ENCODE results near the gene KRTAP23-1.

The KRTAP23-1 gene, protein sequence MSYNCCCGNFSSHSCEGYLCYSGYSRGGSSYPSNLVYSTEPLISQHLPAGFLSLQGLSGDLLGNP

DNA sequence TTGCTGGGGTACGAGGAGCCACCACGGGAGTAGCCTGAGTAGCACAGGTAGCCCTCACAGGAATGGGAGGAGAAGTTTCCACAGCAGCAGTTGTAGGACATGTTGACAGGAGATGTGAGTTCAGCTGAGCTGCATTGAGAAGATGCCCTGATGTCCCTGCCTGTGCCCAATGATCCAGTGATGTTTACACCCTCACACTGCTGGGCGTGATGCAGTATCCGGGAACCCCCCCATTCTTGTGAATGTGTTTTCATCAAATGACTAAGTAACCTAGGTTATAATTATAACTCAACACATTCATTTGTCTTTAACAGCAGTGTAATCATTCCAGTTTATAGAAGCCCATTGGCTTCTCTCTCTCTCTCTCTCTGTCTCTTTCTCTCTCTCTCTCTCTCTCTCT, at the start of gene KRTAP23-1:
TSS of gene KRTAP23-1 (minus strand) at position 101 of the 400 bp plus-strand sequence. CDS start at position 101, 0 bp downstream.
- DNase-seq (ENCODE audit: low read depth): no peak

DNA sequence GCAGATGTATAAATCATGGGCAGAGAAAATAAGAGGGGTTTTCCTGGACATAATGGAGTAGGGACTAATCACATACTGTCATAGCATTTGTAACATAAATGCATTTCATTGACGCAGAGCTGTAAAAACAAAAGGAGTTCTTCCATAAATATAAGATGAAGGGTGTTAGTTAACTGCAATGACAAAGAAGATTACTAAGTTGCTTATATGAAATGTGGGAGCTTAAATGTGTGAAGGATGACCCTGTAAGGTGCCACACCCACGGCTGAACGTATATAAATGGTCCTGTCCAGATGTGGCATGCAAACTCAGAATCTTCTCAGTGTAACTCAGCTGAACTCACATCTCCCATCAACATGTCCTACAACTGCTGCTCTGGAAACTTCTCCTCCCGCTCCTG, 47.3 kb upstream of the KRTAP23-1 start, which contains the start of gene KRTAP13-1:
TSS of gene KRTAP13-1 (plus strand) at position 301 of the 400 bp plus-strand sequence. CDS start at position 357, 56 bp downstream.
- DNase-seq (ENCODE audit: low read depth): no peak

DNA sequence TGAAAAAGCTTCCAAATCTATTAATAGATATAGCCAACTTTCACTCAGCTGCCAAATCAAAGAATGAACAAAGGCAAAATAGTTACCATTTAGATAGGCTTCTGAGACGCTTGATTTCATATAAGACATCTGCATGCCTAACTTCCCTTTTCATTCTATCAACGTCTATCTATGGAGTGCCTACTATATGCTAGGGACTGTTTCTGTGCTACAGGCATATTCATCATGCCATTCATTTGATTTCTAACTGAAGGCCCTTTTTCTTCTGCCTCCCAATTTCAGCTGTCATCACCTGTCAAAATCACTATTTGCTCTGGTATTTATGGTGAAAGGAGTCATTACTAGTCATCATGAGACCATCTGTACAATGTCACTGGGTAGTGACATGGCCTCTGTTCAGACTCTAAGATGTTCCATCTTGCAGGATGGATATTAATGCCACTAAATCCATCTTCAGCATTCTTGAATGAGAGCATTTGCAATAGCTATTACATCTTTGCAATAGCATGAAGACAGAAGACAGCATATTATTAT, 43.2 kb upstream of the KRTAP23-1 start:
- DNase-seq (ENCODE audit: low read depth): no peak

DNA sequence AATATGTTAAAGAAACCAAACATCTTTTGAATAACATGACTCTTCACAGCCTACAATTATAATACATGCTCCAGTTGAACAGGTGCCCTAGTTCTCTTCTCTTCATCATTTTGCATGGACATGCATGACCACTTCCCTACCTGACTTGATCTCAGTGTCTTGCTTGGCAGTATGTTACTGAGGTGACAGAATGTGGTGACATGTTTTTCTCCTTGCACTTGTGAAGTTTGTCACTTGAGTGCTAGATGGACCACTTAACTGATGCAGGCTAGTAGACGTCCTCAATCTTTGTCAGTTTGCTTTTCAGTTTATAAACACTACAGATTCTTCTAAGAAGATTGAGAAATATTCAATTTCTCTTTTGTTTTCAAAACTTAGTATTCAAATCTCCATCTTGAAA, 33.8 kb upstream of the KRTAP23-1 start:
- no peak for DNase-seq (ENCODE audit: low read depth)

DNA sequence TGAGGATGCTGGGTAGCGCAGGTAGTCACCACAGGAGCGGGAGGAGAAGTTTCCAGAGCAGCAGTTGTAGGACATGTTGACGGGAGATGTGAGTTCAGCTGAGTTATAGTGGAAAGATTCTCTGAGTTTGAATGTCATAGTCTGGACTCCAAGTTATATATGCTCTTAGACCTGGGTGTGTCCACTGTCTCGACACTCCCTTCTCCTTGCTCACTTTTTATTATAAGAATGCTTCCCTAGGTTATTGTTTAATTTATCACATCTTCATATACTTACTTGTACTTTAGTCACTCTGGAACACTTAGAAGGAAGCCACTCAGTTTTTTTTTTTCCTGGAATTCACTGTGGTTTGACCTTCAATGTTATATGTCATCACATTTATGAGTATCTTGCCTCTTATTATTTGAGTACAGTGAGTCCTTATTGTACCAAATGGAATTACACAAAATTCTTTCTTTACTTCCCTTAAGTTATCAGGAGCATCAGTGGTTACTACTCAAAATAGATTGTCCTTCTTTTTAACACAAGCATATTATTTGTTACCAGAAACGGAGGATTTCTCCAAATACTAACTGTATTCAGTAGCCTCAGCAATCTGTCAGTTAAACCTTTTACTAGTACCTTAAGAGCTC, 23.8 kb upstream of the KRTAP23-1 start, which contains the start of gene KRTAP13-2:
TSS of gene KRTAP13-2 (minus strand) at position 133 of the 632 bp plus-strand sequence. CDS start at position 75, 58 bp downstream.
- DNase-seq (ENCODE audit: low read depth): no peak

DNA sequence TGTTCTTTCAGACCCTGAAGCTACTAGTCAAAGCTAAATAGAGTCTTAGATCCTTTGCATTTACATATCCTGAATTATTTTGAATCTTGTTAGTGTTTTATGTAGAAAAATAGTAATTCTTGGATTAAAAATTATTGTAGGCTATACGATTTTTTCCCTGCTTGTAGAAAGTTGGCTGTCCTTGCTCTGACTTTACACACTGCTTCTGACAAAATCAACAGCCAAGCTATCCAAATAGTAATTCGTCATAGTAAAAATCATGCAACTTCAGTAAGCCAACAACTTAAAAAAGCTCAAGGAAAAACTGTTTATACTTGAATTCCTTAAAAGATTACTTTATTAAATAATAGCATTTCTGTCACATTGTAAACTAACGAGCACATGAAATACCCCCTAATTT, 7.5 kb upstream of the KRTAP23-1 start:
- DNase-seq (ENCODE audit: low read depth): no peak

DNA sequence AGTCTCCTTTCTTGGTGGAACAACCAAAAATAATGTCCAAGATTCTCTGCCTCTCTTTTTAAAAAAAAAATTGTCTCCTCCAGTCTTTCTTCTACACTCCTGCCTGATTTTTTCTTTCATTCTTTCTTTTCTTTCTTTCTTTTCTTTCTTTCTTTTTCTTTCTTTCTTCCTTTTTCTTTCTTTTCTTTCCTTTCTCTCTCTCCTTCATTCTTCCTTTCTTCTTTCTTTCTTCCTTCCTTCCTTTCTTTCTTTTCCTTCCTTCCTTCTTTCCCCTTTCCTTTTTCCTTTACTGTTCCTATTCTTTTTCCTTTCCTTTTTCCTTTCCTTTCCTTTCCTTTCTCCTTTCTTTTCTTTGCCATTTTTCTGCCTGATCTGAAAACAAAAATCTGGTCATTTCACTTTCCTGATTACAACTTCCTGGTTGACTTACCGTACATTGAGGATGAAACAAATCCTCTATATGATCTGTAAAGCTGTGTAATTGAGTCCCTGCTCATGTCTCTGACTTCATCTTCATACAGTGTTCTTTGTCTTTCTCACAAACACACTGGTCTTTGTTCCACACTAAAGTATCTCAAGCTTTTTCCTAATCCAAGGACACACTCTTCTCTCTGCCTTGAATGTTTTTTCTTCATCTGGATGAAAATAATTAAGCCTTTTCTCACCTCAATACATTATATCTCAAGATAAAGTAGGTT, 6.1 kb upstream of the KRTAP23-1 start:
- DNase-seq (ENCODE audit: low read depth): no peak

DNA sequence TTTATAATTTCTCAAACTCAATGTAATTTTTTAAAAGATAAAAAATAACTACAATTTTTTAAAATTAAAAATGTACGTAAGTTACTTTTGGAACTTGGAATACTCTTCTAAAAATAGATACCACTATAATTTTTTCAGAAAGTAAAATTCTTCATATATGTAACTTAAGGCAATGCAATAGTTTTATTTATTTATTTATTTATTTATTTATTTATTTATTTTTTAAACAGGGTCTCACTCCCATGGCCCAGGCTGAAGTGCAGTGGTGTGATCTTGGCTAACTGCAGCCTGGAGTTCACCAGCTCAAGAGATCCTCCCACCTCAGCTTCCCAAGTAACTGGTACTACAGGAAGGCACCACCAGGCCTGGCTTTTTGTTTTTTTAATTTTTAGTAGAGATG, 3.1 kb upstream of the KRTAP23-1 start:
- DNase-seq (ENCODE audit: low read depth): no peak

DNA sequence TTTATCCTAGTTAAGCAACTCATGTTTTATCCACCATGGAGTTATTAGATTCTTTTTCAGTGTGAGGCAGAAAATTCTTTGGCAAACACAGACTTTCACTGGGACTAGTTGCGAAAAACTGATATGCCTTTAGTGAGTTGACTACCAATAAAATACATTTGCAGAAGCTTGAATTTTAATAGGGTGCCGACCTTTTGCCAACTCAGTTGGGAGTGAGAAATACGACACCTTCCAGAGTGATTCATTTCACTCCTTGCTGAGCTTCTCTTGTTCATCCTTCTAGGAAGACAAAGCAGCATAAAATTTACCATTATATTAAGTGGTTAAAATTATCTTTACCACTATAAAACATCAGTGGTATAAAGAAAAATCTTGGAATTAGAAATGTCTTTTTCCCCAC, 1.2 kb upstream of the KRTAP23-1 start:
- DNase-seq (ENCODE audit: low read depth): no peak

DNA sequence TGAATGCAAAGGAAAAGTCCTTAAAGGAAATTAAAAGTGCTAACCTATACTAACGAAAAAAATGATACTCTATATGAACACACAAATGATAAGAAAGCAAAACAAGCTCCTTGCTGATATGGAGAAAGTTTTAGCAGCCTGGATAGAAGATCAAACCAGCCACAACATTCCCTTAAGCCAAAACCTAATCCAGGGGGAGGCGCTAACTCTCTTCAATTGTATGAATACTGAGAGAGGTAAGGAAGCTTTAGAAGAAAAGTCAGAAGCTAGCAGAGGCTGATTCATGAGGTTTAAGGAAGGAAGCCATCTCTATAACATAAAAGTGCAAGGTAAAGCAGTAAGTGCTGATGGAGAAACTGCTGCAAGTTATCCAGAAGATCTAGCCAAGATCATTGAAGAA, 3.4 kb downstream of the KRTAP23-1 start:
- DNase-seq (ENCODE audit: low read depth): no peak

DNA sequence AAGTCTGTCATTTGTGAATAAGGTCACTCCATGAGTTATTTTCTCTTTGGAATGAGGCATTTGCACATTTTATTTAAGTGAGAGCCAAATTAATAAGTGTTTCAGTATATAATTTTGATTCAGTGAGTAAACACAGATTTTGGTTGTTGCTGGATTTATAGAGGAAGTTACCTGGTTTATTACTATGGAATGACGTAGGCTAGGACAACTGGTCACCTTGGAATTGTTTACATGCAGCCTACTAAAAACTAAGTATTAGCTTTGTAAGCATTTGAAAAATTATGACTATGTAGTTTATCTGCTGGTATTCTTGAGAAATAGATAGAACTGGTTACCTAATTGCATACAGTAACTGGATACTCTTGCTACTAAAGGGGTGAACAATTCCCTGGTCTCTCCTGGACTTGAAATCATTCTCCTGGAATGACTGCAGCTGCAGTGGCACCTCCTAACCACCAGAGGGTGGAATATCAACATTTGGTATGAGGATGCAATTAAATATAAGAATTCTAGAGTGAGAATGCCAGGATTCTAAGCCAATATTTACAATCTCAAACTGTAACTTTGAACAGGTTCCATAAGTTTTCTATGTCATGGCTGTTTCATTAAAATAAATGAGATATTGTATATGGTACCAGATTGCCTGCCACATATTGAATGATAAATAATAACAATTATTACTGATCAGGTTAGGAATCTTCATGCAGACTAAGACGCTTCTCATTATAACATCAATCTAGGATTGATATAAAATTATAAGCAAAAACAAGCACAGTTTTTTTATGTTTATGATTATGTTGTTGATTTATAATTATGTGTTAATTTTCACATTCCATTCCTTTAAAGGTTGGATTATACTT, 7.5 kb downstream of the KRTAP23-1 start:
- DNase-seq (ENCODE audit: low read depth): no peak

DNA sequence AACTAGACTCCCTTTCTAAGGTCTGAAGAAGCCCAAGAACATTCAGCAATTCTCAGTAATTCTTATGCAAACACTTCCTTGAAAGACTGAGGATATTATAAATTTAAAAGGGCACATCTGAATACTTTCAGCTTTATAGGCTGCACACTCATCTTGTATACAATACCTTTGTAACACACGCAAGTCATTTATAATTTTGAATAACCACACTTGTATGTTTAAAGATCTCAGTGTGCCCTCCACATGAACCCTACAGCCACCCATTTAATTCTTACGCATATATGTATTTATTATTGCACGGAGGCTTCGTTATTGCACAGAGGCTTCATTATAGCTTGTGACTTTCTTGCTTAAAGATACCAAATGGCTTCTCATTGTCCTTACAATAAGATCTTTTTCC, 9.7 kb downstream of the KRTAP23-1 start:
- no peak for DNase-seq (ENCODE audit: low read depth)

DNA sequence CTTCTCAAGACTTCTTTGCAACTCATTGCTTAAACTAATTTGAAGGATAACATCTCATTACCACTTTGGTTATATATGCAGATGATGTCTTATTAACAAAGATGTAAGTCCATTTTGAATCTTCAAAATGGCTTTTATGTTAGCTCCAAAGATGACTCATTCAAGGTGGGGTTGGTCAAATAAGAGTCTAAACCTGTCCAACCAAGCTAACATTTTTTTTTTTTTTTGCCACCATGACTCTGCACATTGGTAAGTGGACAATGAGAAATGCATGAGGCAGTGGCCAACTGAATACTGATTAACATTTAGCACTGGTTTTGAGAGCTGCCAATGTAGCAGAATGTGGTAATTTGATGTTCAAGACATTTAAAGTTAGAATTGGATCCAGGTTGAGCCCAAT, 10.6 kb downstream of the KRTAP23-1 start:
- DNase-seq (ENCODE audit: low read depth): no peak

DNA sequence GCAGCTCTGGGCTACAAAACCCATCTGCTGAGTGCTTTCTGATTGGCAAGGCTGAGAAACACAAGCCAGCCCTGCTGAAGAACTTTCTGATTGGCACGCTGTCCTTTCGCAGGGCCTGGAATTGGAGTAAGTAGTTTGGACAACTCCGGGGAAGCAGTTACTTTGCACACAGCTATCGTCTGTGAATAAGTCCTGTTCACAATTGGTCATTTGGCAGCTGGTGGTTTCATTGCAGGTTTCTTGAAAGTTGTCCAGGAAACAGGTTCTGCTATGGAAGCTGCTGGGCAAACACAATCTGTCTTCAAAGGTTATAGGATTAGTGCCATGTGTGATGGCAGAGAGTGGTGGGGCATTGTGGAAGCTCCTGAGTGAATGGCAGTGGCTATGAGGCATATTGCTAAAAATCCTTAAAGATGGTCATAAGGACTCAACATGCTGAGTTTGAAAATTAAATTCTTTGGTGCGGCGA, 11.1 kb downstream of the KRTAP23-1 start, which contains the start of gene KRTAP27-1:
TSS of gene KRTAP27-1 (minus strand) at position 419 of the 469 bp plus-strand sequence. CDS start at position 393, 26 bp downstream.
- DNase-seq (ENCODE audit: low read depth): no peak

DNA sequence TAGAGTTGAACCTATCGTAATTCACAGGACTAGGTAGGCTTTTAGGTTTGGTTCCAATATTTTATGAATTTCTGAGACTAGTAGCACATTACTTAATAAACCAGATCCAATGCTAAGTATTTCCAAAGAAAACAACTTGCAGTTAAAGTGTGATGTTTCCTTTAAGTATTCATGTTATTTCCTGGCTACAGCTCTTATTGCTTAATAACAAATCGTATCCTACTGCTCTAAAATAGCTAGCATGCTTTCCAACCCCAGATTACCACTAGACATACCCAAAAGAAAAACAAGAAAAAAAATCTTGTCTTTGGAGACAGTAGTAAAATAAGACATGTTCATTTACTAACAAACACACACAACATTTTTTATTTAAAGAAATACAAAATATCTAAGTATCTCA, 11.8 kb downstream of the KRTAP23-1 start:
- no peak for DNase-seq (ENCODE audit: low read depth)

DNA sequence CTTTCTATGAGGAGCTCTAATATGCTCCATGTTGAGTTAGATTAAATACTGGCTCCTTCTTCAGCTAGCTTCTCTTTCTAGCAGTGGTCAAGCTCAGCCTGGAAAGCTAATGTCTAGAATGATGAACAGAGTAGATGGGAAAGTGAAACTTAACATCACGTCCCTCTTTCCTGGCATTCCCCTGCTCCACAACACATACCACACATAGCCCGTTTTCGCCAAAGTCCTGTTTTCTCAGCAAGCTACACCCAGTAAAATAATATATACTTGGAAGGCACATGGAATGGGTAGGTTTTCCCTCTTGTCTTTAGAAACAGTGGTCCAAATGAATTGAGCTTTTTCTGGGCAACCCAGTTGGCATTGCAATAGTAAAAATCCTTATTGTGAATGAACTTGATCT, 14.7 kb downstream of the KRTAP23-1 start:
- no peak for DNase-seq (ENCODE audit: low read depth)

DNA sequence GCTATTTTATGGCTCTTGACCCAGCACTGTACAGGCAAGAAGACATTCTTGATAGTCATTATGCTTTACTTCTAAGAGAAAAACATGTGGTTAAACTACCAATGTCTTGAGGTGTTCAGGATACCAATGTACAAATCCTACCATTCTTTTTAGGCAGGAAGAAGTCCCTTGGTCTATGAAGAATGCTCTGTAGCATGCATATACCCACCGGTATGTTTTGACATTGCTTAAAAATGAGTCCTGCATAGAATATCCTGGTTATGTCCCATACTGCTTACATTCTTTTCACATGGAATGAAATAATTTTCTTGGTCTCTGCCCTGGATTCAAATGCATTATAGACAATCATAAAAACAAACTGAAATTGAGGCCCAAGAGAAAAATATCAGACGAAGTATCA, 15.7 kb downstream of the KRTAP23-1 start:
- DNase-seq (ENCODE audit: low read depth): no peak

DNA sequence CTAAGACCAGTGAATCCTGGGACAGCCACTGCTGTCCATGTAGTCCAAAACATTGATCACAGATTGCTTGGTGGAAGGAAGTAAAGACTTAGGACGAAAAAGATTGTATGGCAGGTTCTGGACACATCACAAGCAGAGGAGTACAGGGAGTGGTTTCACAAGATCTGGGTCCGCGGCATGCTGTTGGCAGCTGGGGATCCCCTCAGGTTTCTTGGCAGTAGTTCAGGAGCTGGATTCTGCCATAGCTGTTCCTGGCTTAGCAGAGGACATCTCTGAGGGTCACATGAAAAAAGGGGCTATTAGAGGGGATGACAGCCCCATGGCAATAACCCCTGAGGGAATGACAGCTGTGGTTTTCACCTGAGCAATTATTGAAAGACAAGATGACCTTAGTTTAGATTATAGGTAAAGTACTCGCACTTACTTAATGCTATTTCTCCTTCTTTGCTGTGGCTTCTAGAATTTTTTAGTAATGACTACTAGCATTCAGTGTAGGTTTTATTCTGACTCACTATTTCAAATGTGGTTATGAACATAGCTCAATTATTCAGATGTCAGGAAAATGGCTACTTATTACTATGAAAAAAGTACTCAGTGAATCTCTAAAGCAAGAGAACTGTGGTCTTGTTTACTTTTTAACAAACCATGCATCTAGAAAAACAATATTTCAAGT, 19.1 kb downstream of the KRTAP23-1 start:
- no peak for DNase-seq (ENCODE audit: low read depth)

DNA sequence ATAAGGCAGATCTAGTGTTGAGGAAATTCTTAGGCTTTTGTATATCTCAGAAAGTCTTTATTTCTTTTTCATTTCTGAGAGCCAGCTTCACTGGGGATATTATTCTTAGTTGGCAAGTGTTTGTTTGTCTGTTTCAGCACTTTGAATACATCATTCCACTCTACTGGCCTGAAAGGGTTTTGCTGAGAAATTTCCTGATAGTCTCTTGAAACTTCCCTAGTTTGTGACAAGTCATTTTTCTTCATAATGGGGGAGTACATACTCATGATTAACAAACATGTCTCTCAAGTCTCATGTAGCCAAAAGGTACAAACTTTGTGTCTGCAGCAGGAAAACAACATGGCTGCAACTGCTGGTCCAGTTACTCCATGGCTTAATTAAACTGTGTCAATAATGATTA, 22.0 kb downstream of the KRTAP23-1 start:
- DNase-seq (ENCODE audit: low read depth): no peak

DNA sequence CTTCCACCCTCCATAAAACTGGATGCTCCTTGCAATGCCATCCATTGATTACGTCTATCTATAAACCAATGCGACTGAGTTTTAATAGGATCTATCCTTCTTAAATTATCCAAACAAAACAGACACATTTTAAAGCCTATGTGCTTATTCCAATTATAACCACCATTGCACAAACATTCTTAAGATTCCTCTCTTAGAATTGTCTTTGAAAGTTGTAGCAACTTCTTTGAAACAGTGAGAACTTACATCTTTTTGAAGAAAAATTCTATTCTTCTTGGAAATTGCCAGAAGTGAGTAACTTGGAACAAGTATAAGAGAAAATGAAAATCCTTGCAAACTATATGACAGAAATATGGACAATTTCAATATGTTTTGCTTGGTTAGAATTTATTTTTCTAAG, 28.2 kb downstream of the KRTAP23-1 start, which contains the start of gene KRTAP26-1:
TSS of gene KRTAP26-1 (minus strand) at position 101 of the 400 bp plus-strand sequence. CDS start 280 bp downstream, outside the sequence.
- DNase-seq (ENCODE audit: low read depth): no peak

DNA sequence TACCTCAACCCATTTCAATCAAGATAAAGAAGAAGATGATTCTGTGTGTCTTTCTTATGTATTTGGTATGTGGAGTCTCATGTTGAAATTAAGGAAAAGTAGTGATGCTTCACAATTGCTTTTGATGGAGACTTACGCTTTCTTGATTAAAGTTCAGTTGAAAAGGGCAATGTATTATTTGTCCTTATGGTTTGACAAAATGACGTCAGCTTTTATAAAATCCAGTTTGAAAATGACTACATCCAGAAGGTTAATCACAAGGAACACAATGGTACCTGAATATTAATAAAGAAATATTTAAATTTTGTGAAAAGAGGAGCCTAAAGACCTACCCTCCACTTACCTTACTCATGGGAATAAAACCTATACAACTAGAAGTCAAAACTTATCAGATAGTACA, 32.7 kb downstream of the KRTAP23-1 start:
- DNase-seq (ENCODE audit: low read depth): no peak

All from GM04503 (cell line).